ENCODE measurements around the gene GAS6. TPM values are rescaled to one million over a fixed set of nuclear protein-coding genes. Genes with fewer than 3 reads are reported as not detected.

The GAS6 gene
- polyA plus RNA-seq, 1 donor from 2014 or later, result 52.4 TPM

GRCh38 chr13:113839536-113840204 is 24.2 kb downstream of the GAS6 start:
- no peak overlapping the region for H3K27ac ChIP-seq (ENCODE audit: low read length)
- no peak for TF ChIP-seq POLR2AphosphoS5 (IDR thresholded peaks at IDR 0.05)
- no peak for TF ChIP-seq MXI1 (conservative IDR thresholded peaks at IDR 0.05; ENCODE audit: poor library complexity, severe bottlenecking)
- TF ChIP-seq SMC3 (conservative IDR thresholded peaks at IDR 0.05; ENCODE audit: poor library complexity), result no peak
- TF ChIP-seq REST (IDR thresholded peaks at IDR 0.05; ENCODE audit: borderline replicate concordance), result no peak
- TF ChIP-seq TAF1 (IDR thresholded peaks at IDR 0.05; ENCODE audit: low read depth), result no peak
- no peak for TF ChIP-seq EZH2 (IDR thresholded peaks at IDR 0.05; ENCODE audit: borderline replicate concordance, insufficient read depth, low read length, poor library complexity, severe bottlenecking)
- TF ChIP-seq CTCF (IDR thresholded peaks at IDR 0.05; ENCODE audit: poor library complexity, severe bottlenecking), result no peak
- H3K27me3 ChIP-seq (ENCODE audit: insufficient read depth, low read depth, low read length), result no peaks in the 10 kb centered on the region
- H3K36me3 ChIP-seq (ENCODE audit: insufficient read depth, low read length), result no peaks in the 10 kb centered on the region
- H2AFZ ChIP-seq (ENCODE audit: low read depth, low read length), result no peak overlapping the region
- H3K9me3 ChIP-seq (ENCODE audit: low read length), result no peaks in the 10 kb centered on the region
- no peak overlapping the region for H3K4me3 ChIP-seq (ENCODE audit: low read length)
- H3F3A ChIP-seq (ENCODE audit: insufficient read depth, low read length, poor library complexity, severe bottlenecking), result no peaks in the 10 kb centered on the region
- no peaks in the 10 kb centered on the region for H3K79me2 ChIP-seq (replicated peaks; ENCODE audit: insufficient read depth, low read length)
- no peak overlapping the region for H3K4me2 ChIP-seq (ENCODE audit: low read length)
- H3K9ac ChIP-seq (ENCODE audit: low read length), result no peak overlapping the region
- H3K9me2 ChIP-seq (ENCODE audit: insufficient read depth, low read length), result no peaks in the 10 kb centered on the region
- no peaks in the 10 kb centered on the region for H4K20me1 ChIP-seq (ENCODE audit: insufficient read depth)

GRCh38 chr13:113838711-113839201 is 25.1 kb downstream of the GAS6 start:
- Histone ChIP-seq H3K27ac (ENCODE audit: low read length) (no peak overlapping the region), H3F3A (ENCODE audit: insufficient read depth, low read length, poor library complexity, severe bottlenecking) (no peaks in the 10 kb centered on the region), H3K9ac (ENCODE audit: low read length) (no peak overlapping the region), H4K20me1 (ENCODE audit: insufficient read depth) (no peaks in the 10 kb centered on the region), H3K9me3 (ENCODE audit: low read length) (no peaks in the 10 kb centered on the region), H3K36me3 (ENCODE audit: insufficient read depth, low read length) (no peaks in the 10 kb centered on the region), H3K4me2 (ENCODE audit: low read length) (no peak overlapping the region), H3K9me2 (ENCODE audit: insufficient read depth, low read length) (no peaks in the 10 kb centered on the region), H2AFZ (ENCODE audit: low read depth, low read length) (no peak overlapping the region), H3K27me3 (ENCODE audit: insufficient read depth, low read depth, low read length) (no peaks in the 10 kb centered on the region), H3K79me2 (replicated peaks; ENCODE audit: insufficient read depth, low read length) (no peaks in the 10 kb centered on the region), H3K4me3 (ENCODE audit: low read length) (no peak overlapping the region)
- no peak for TF ChIP-seq RAD21 (conservative IDR thresholded peaks at IDR 0.05)
- no peak for TF ChIP-seq EZH2 (IDR thresholded peaks at IDR 0.05; ENCODE audit: borderline replicate concordance, insufficient read depth, low read length, poor library complexity, severe bottlenecking)
- TF ChIP-seq TAF1 (IDR thresholded peaks at IDR 0.05; ENCODE audit: low read depth), result no peak
- no peak for TF ChIP-seq POLR2AphosphoS5 (IDR thresholded peaks at IDR 0.05)
- TF ChIP-seq EP300 (conservative IDR thresholded peaks at IDR 0.05; ENCODE audit: poor library complexity, severe bottlenecking), result no peak
